ENCODE data around the gene VSTM2B. TPM values are rescaled to one million over a fixed set of nuclear protein-coding genes. Genes with fewer than 3 reads are reported as not detected.

The VSTM2B gene
- total RNA-seq, 1 donor from 2014 or later: not detected

- Histone ChIP-seq H3K27me3 (ENCODE audit: control insufficient read depth in 3 of 3, insufficient read depth in 3 of 3, low read length in 3 of 3) (peaks cover 40 to 52% (median 48%) of the 10 kb centered on the region in 3 donors), H3K4me1 (ENCODE audit: control insufficient read depth in 3 of 3, insufficient read depth in 3 of 3, low read length in 3 of 3) (no peaks in the 10 kb centered on the region), H3K9me3 (ENCODE audit: control insufficient read depth in 3 of 3, low read length in 3 of 3) (no peaks in the 10 kb centered on the region), H3K4me3 (ENCODE audit: low read length in 3 of 3) (no peak overlapping the region), H3K36me3 (ENCODE audit: control insufficient read depth in 3 of 3, insufficient read depth in 3 of 3, low read length in 3 of 3) (no peaks in the 10 kb centered on the region), H3K27ac (ENCODE audit: low read depth, low read length) (no peak overlapping the region), H3K9ac (ENCODE audit: low read depth in 1 of 3, low read length in 3 of 3) (no peak overlapping the region)
These were observed 48.7 kb downstream of the VSTM2B start for GRCh38 chr19:29574510-29574909.

- Histone ChIP-seq H3K9me3 (ENCODE audit: control insufficient read depth in 3 of 3, low read length in 3 of 3) (no peaks in the 10 kb centered on the region), H3K9ac (ENCODE audit: low read depth in 1 of 3, low read length in 3 of 3) (no peak overlapping the region), H3K4me3 (ENCODE audit: low read length in 3 of 3) (no peak overlapping the region), H3K27ac (ENCODE audit: low read depth, low read length) (no peak overlapping the region), H3K36me3 (ENCODE audit: control insufficient read depth in 3 of 3, insufficient read depth in 3 of 3, low read length in 3 of 3) (no peaks in the 10 kb centered on the region), H3K4me1 (ENCODE audit: control insufficient read depth in 3 of 3, insufficient read depth in 3 of 3, low read length in 3 of 3) (no peaks in the 10 kb centered on the region), H3K27me3 (ENCODE audit: control insufficient read depth in 3 of 3, insufficient read depth in 3 of 3, low read length in 3 of 3) (peaks cover 43 to 57% (median 49%) of the 10 kb centered on the region in 3 donors)
These were observed 50.3 kb downstream of the VSTM2B start for GRCh38 chr19:29576046-29576606.

- H3K27me3 ChIP-seq (ENCODE audit: control insufficient read depth in 3 of 3, insufficient read depth in 3 of 3, low read length in 3 of 3): peaks cover 43 to 57% (median 43%) of the 10 kb centered on the region in 3 donors
- no peaks in the 10 kb centered on the region for H3K9me3 ChIP-seq (ENCODE audit: control insufficient read depth in 3 of 3, low read length in 3 of 3)
- no peak overlapping the region for H3K4me3 ChIP-seq (ENCODE audit: low read length in 3 of 3)
- H3K9ac ChIP-seq (ENCODE audit: low read depth in 1 of 3, low read length in 3 of 3): no peak overlapping the region
- H3K27ac ChIP-seq (ENCODE audit: low read depth, low read length): no peak overlapping the region
- H3K36me3 ChIP-seq (ENCODE audit: control insufficient read depth in 3 of 3, insufficient read depth in 3 of 3, low read length in 3 of 3): no peaks in the 10 kb centered on the region
- H3K4me1 ChIP-seq (ENCODE audit: control insufficient read depth in 3 of 3, insufficient read depth in 3 of 3, low read length in 3 of 3): no peaks in the 10 kb centered on the region
These were observed 51.2 kb downstream of the VSTM2B start for GRCh38 chr19:29576761-29577648.

- Histone ChIP-seq H3K27me3 (ENCODE audit: control insufficient read depth in 3 of 3, insufficient read depth in 3 of 3, low read length in 3 of 3) (peaks cover 39 to 55% (median 39%) of the 10 kb centered on the region in 3 donors), H3K9me3 (ENCODE audit: control insufficient read depth in 3 of 3, low read length in 3 of 3) (no peaks in the 10 kb centered on the region), H3K4me1 (ENCODE audit: control insufficient read depth in 3 of 3, insufficient read depth in 3 of 3, low read length in 3 of 3) (no peaks in the 10 kb centered on the region), H3K27ac (ENCODE audit: low read depth, low read length) (no peak overlapping the region), H3K4me3 (ENCODE audit: low read length in 3 of 3) (no peak overlapping the region), H3K36me3 (ENCODE audit: control insufficient read depth in 3 of 3, insufficient read depth in 3 of 3, low read length in 3 of 3) (no peaks in the 10 kb centered on the region), H3K9ac (ENCODE audit: low read depth in 1 of 3, low read length in 3 of 3) (no peak overlapping the region)
These were observed 51.8 kb downstream of the VSTM2B start for GRCh38 chr19:29577649-29577963.

GRCh38 chr19:29578349-29578748, 52.6 kb downstream of the VSTM2B start:
- Histone ChIP-seq H3K27ac (ENCODE audit: low read depth, low read length) (no peak overlapping the region), H3K4me1 (ENCODE audit: control insufficient read depth in 3 of 3, insufficient read depth in 3 of 3, low read length in 3 of 3) (no peaks in the 10 kb centered on the region), H3K9me3 (ENCODE audit: control insufficient read depth in 3 of 3, low read length in 3 of 3) (no peaks in the 10 kb centered on the region), H3K27me3 (ENCODE audit: control insufficient read depth in 3 of 3, insufficient read depth in 3 of 3, low read length in 3 of 3) (peaks cover 36 to 54% (median 39%) of the 10 kb centered on the region in 3 donors), H3K4me3 (ENCODE audit: low read length in 3 of 3) (no peak overlapping the region), H3K9ac (ENCODE audit: low read depth in 1 of 3, low read length in 3 of 3) (no peak overlapping the region), H3K36me3 (ENCODE audit: control insufficient read depth in 3 of 3, insufficient read depth in 3 of 3, low read length in 3 of 3) (no peaks in the 10 kb centered on the region)

GRCh38 chr19:29579308-29579910, 53.6 kb downstream of the VSTM2B start:
- Histone ChIP-seq H3K27me3 (ENCODE audit: control insufficient read depth in 3 of 3, insufficient read depth in 3 of 3, low read length in 3 of 3) (peaks cover 33 to 45% (median 34%) of the 10 kb centered on the region in 3 donors), H3K36me3 (ENCODE audit: control insufficient read depth in 3 of 3, insufficient read depth in 3 of 3, low read length in 3 of 3) (no peaks in the 10 kb centered on the region), H3K4me1 (ENCODE audit: control insufficient read depth in 3 of 3, insufficient read depth in 3 of 3, low read length in 3 of 3) (no peaks in the 10 kb centered on the region), H3K27ac (ENCODE audit: low read depth, low read length) (no peak overlapping the region), H3K9me3 (ENCODE audit: control insufficient read depth in 3 of 3, low read length in 3 of 3) (no peaks in the 10 kb centered on the region), H3K4me3 (ENCODE audit: low read length in 3 of 3) (no peak overlapping the region), H3K9ac (ENCODE audit: low read depth in 1 of 3, low read length in 3 of 3) (no peak overlapping the region)

GRCh38 chr19:29581398-29581797, 55.6 kb downstream of the VSTM2B start:
- Histone ChIP-seq H3K4me3 (ENCODE audit: low read length in 3 of 3) (no peak overlapping the region), H3K36me3 (ENCODE audit: control insufficient read depth in 3 of 3, insufficient read depth in 3 of 3, low read length in 3 of 3) (no peaks in the 10 kb centered on the region), H3K9ac (ENCODE audit: low read depth in 1 of 3, low read length in 3 of 3) (no peak overlapping the region), H3K27me3 (ENCODE audit: control insufficient read depth in 3 of 3, insufficient read depth in 3 of 3, low read length in 3 of 3) (peaks cover 17 to 32% (median 18%) of the 10 kb centered on the region in 3 donors), H3K4me1 (ENCODE audit: control insufficient read depth in 3 of 3, insufficient read depth in 3 of 3, low read length in 3 of 3) (no peaks in the 10 kb centered on the region), H3K27ac (ENCODE audit: low read depth, low read length) (no peak overlapping the region), H3K9me3 (ENCODE audit: control insufficient read depth in 3 of 3, low read length in 3 of 3) (no peaks in the 10 kb centered on the region)

GRCh38 chr19:29583196-29583999, 57.6 kb downstream of the VSTM2B start:
- peaks cover 10 to 22% (median 13%) of the 10 kb centered on the region in 3 donors for H3K27me3 ChIP-seq (ENCODE audit: control insufficient read depth in 3 of 3, insufficient read depth in 3 of 3, low read length in 3 of 3)
- H3K36me3 ChIP-seq (ENCODE audit: control insufficient read depth in 3 of 3, insufficient read depth in 3 of 3, low read length in 3 of 3): no peaks in the 10 kb centered on the region
- no peak overlapping the region for H3K27ac ChIP-seq (ENCODE audit: low read depth, low read length)
- no peaks in the 10 kb centered on the region for H3K4me1 ChIP-seq (ENCODE audit: control insufficient read depth in 3 of 3, insufficient read depth in 3 of 3, low read length in 3 of 3)
- no peak overlapping the region for H3K9ac ChIP-seq (ENCODE audit: low read depth in 1 of 3, low read length in 3 of 3)
- H3K9me3 ChIP-seq (ENCODE audit: control insufficient read depth in 3 of 3, low read length in 3 of 3): peaks cover 0 to 2% (median 0%) of the 10 kb centered on the region in 3 donors
- no peak overlapping the region for H3K4me3 ChIP-seq (ENCODE audit: low read length in 3 of 3)

- Histone ChIP-seq H3K27me3 (ENCODE audit: control insufficient read depth in 3 of 3, insufficient read depth in 3 of 3, low read length in 3 of 3) (peaks cover 15 to 20% (median 15%) of the 10 kb centered on the region in 3 donors), H3K27ac (ENCODE audit: low read depth, low read length) (no peak overlapping the region)
These were observed 60.6 kb downstream of the VSTM2B start for GRCh38 chr19:29586401-29586800.

More at GRCh38 chr19:29586401-29586800, 60.6 kb downstream of the VSTM2B start:
- no peak overlapping the region for H3K9ac ChIP-seq (ENCODE audit: low read depth in 1 of 3, low read length in 3 of 3)
- H3K9me3 ChIP-seq (ENCODE audit: control insufficient read depth in 3 of 3, low read length in 3 of 3): peaks cover 0 to 2% (median 0%) of the 10 kb centered on the region in 3 donors
- no peaks in the 10 kb centered on the region for H3K4me1 ChIP-seq (ENCODE audit: control insufficient read depth in 3 of 3, insufficient read depth in 3 of 3, low read length in 3 of 3)
- no peaks in the 10 kb centered on the region for H3K36me3 ChIP-seq (ENCODE audit: control insufficient read depth in 3 of 3, insufficient read depth in 3 of 3, low read length in 3 of 3)
- H3K4me3 ChIP-seq (ENCODE audit: low read length in 3 of 3): no peak overlapping the region
